ENCODE measurements around the gene ASXL2.
A peak's percentile ranks its signal among the peaks of the same experiment; 100 is the strongest.
"Not testable (repeated sequence)": the region's sequence is repeated elsewhere in the genome, so short reads cannot be mapped to it uniquely, and the experiment has no call there.

The ASXL2 gene

DNA sequence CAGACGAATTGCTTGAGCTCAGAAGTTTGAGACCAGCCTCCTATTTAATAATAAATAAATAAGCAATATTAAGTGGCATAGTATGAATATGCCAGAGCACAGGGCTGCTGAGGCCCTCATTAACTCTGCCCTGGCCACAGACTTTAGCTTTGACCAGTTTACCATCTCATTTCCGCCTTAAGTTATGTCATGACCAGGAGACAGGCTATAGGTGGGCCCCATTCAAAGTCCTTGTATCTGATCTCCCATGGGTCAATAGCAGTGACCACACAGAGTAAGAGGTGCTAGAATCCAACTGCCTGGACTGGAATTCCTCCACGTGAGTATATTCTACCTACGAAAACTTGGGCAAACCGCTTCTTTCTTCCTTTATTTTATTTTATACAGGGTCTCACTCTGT is 13.4 kb upstream of the ASXL2 start:
- no peak for DNase-seq (ENCODE audit: low spot score)

DNA sequence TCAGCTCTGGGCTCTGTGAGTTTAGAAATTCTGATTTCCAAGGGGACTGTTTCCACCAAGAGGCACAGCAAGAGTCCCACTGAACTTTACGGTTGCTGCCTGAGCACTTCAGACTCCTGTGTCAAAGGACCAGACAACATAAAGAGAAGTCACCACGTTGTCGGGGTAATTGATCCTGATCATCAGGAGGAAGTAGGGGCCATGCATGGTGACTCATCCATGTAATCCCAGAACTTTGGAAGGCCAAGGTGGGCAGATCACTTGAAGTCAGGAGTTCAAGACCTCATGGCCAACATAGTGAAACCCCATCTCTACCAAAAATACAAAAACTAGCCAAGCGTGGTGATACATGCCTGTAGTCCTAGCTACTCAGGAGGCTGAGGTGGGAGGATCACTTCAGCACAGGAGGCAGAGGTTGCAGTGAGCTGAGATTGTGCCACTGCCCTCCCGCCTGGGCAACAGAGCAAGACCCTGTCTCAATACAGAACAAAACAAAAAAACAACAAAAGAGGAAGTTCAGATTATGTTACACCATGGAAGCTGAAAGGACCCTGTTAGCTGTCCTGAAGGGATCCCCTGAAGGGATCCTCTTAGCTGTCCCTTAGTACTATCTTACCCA is 9.4 kb upstream of the ASXL2 start:
- no peak for DNase-seq (ENCODE audit: low spot score)

DNA sequence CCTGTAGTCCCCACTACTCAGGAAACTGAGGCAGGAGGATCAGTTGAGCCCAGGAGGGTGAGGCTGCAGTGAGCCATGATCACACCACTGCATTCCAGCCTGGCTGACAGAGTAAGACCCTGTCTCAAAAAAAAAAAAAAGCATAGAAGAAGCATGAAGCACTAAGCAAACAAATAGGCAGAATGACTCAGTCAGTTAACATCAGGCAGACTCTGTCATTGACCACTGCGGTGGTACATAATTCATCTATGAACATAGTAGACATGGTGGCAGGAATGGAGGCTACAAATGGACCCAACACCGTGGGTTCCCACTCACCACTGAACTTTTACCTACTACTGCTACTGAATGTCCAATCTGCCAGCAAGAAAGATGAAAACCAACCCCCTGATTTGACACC is 7.6 kb upstream of the ASXL2 start:
- peak; percentile 87 for DNase-seq (ENCODE audit: low spot score)

DNA sequence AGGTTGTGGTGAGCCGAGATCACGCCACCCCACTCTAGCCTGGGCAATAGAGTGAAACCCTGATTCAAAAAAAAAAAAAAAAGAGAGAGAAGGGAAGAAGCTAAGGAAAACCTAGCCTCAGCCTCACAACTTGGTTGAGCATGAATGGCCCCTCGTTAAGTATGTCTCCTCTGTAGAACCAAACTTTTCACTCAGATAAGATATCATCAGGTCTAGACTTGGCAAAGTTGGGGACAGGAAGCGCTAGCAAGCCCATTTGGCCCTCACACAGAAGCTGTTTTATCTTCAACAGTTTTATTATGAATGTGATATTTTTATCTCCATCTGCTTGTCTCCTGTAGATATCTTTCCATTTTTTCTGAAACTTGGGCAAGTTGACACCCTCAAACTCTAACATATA is 3.5 kb upstream of the ASXL2 start:
- DNase-seq (ENCODE audit: low spot score), result no peak

DNA sequence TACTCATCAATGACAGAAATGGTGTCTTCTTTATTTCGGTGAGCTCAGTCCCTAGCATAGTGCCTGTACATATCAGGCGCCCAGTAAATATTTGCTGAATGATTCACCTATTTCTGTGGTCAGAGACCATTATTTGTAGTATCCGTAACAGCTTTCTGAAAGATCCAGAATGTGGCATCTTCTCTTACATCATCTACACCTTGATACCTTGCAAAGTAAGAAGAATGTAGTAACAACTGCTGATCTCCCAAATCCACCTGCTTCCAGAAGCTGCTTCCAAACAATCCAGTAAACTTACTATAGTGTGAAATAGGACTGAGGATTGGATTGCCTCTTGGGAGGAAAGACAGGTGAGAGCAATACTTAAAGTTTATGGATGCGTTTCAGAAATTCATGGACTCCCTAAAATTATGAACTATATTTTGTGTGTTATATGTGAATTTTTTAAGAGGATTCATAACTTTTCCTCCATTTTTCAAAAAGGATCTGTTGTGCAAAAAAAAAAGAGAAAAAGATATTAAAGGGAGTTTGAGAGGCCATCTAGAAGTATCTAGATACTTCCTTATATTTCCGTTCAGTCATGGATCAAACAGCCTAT is 945 bp upstream of the ASXL2 start:
- DNase-seq (ENCODE audit: low spot score), result peak; percentile 77

- DNase-seq (ENCODE audit: low spot score), result peak; percentile 67
Observed at GRCh38 chr2:25877431-25878360, 591 bp downstream of the ASXL2 start.

- DNase-seq (ENCODE audit: low spot score), result no peak
Observed at GRCh38 chr2:25872134-25872533, 6.2 kb downstream of the ASXL2 start.

DNA sequence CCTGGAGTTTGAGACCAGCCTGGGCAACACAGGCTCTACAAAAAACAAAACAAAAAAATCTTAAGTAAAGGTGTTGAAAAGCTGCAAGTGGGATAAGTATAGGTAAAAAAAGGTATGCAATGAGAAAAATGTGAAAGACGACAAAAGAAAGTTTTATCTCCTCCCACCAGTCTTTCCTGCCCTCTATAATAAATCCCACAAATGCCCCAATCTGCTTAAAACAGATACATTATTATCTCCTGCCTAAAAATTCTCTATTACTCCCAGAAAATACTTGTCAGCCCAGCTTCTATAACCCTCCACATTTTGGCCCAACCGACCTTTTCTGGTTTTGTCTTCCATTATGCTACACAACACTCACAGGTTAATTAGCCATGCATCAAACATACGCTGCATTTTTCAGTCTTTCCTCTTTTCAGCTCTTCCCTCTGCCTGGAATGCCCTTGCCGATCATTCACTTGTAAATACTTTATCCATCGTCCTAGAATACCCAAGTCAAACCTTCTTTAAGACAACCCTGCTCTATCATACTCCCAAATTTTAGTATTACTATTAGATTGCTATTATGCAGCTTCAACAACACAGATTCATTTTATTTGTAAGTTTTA is 10.8 kb downstream of the ASXL2 start:
- no peak for DNase-seq (ENCODE audit: low spot score)

GRCh38 chr2:25856377-25856776 is 21.9 kb downstream of the ASXL2 start:
- DNase-seq (ENCODE audit: low spot score), result no peak

- no peak for DNase-seq (ENCODE audit: low spot score)
Observed at GRCh38 chr2:25855065-25855464, 23.2 kb downstream of the ASXL2 start.

GRCh38 chr2:25854613-25855012 is 23.7 kb downstream of the ASXL2 start:
- no peak for DNase-seq (ENCODE audit: low spot score)

GRCh38 chr2:25853038-25853638 is 25.1 kb downstream of the ASXL2 start:
- no peak for DNase-seq (ENCODE audit: low spot score)

DNA sequence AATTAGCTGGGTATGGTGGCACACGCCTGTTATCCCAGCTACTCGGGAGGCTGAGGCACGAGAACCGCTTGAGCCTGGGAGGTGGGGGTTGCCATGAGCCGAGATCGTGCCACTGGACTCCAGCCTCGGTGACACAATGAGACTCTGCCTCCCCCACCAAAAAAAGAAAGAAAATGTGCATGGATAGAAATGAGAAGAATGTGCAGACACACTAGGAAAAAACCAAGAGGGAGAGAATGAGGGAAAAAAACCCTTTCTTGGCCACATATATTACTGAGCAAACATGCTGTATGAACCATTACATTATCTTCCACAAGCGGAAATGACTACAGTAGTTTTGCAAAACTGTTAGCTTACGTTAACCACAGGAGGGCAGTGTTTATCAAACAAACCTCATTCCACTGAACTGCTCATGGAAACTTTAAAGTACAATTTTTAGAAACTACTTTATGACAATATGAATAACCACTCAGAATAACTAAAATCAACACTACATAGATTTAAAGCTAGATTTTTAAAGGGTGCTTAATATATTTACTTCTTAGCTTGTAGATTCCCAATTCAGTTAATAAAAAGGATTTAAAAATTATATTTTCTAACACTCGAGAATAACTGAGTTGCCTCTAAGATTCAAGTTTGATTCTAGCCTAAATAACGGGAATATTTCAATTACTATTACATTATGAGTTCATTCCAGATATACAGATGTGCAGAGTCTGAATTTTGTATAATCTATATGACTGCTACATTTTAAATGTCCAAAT is 26.4 kb downstream of the ASXL2 start:
- peak; percentile 76 for DNase-seq (ENCODE audit: low spot score)

DNA sequence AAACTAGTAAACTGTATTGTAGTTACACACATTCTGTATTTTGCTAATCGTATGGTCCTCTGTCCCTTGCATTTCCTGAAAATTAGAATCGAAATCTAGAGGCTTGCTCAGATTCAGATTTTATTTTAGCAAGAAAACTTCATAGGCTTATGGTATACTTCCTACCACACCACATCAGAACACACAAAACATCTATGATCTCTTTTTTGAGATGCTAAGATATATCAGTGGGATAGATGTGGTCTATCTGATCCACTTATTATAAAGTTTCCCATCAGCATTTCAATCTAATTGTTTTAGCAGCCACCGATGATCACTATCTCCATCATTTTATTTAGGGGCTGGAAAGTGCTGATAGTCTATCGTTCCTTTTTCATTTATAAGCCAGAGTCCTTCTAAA is 27.9 kb downstream of the ASXL2 start:
- DNase-seq (ENCODE audit: low spot score), result not testable (repeated sequence)

- DNase-seq (ENCODE audit: low spot score), result not testable (repeated sequence)
Observed at GRCh38 chr2:25849350-25849749, 28.9 kb downstream of the ASXL2 start.

DNA sequence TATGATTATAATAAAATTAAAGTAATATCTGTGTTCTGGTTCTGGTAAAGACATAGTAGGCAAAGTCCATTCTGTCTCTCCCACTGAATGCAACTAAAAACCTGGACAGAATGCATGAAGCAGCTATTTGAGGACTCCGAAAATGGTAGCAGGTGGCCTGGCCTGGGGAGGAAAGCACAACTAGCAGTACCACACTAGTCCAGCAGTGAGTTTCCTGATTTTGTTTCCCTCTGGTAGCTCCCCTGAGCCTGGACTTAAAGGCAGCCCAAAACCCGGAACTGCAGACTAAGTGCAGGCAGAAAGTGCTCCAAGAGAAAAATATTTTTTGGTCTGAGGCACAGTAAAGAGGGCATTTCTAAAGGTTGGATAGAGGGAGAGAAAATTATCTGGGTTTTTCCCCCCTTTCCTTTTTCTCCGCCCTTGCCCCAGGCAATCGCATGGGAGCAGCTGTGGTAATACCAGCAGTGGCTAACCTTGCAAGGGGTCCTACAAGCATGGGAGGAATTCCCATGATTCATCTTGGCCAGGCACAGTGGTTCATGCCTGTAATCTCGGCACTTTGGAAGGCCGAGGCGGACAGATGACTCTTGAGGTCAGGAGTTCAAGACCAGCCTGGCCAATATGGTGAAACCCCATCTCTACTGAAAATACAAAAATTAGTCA is 32.3 kb downstream of the ASXL2 start:
- peak; percentile 61 for DNase-seq (ENCODE audit: low spot score)

- DNase-seq (ENCODE audit: low spot score), result no peak
Observed at GRCh38 chr2:25844089-25844488, 34.2 kb downstream of the ASXL2 start.

DNA sequence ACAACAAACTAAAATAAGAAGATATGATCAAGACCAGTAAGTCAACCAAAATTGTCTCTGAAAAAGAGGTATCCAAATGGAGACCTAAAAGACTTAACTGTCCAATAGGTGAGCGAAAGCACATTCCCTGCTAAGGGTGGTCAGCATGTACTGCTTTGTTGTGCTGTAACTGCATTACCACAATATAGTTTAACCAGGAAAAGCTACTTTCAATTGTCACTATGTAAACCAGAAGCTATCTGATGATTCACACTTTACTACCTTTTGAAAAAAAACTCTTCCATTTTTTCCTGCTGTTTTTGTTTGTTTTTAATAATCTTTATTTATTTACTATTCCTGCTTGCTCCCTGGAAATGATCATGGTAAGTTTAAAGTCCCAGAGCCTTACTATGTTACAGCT is 36.1 kb downstream of the ASXL2 start:
- no peak for DNase-seq (ENCODE audit: low spot score)

GRCh38 chr2:25838152-25838756 is 40.0 kb downstream of the ASXL2 start:
- DNase-seq (ENCODE audit: low spot score), result peak; percentile 32

GRCh38 chr2:25835906-25836305 is 42.4 kb downstream of the ASXL2 start:
- DNase-seq (ENCODE audit: low spot score), result no peak

DNA sequence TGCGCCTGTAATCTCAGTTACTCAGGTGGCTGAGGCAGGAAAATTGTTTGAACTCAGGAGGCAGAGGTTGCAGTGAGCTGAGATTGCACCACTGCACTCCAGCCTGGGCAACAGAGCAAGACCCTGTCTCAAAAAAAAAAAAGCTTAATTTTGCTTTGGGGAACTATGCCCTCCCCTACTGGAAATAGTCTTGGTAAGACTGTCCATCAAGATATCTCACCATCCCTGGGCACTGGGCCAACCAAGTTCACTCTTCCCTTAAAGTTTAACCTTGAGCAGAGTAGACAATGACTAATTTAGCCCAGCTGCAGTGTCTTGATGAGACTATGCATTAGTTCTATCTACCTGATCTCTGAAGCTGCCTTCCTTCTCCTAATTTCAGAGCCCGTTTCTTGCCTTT is 44.7 kb downstream of the ASXL2 start:
- DNase-seq (ENCODE audit: low spot score), result peak; percentile 89
